GM21526 (cell line): Measurements from ENCODE around the gene RTN3.

ENCODE experiments used
- ATAC-seq: cut with Tn5 transposase; IDR thresholded peaks from one replicate; pipeline ENCODE4 v1.9.1; 2021; ENCODE audit warnings: moderate library complexity; ENCODE audit not compliant: unreplicated experiment, low FRiP score

The RTN3 gene

DNA sequence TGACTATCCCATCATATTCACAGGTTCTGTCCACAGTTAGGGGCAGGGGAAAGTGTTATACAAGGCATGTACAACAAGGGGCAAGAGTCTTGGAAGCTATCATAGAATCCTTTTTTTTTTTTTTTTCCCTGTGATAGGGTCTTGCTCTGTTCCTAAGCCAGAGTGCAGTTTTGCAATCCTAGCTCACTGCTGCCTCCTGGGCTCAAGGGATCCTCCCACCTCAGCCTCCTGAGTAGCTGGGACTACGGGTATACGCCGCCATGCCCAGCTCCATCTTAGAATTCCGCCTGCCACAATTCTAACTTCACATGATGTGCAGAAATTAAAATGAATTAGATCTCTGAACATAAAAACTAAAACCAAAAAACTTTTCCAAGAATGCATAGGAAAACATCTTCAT is 55.6 kb downstream of the RTN3 start:
- no peak for ATAC-seq

DNA sequence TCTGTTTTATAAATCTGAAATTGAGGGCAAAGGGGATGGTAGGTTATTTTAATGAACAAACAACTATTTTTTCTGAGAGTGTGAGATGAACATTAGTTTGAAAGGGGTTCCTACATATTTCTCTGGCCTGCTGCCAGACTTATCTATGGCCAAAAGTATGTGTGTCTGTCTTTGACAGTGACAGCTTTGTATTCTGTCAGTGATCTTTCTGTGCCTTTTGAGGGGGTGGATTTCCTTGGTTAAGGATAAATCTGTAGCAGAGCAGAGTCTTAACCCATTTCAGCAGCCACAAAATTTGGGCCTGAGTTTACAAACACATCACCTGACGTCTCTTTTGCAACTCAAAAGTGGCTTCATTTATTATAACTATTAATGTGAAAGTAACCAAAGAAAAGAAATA is 56.4 kb downstream of the RTN3 start:
- no peak for ATAC-seq

DNA sequence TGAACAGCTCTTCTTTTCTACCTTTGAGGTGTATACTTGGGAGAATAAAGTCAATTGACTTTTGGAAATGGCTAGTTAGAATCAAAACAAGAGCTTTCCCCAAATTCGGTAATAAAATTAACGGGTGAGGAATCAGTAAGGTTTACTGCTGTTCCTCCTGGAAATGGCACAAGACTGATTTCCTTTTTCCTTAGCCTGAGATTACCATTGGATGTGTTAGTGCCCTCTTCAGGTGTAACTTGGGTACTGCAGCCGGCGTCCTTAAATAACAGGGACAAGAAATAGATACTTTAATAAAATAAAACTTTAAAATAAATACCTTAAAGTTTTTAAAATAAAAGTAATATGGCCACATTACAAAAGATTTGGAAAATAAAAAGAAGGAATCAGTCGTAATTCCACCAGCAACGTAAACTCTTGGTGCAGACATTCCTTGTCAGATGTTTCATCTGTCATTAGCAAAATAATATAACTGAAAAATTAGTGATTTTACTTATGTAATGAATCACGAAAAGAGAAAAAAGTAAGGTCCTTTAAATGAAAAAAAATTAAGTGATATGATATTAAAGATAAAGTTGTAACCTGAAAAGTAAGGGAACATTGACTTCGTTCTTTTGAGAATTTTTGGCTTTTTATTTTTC is 57.5 kb downstream of the RTN3 start:
- no peak for ATAC-seq

DNA sequence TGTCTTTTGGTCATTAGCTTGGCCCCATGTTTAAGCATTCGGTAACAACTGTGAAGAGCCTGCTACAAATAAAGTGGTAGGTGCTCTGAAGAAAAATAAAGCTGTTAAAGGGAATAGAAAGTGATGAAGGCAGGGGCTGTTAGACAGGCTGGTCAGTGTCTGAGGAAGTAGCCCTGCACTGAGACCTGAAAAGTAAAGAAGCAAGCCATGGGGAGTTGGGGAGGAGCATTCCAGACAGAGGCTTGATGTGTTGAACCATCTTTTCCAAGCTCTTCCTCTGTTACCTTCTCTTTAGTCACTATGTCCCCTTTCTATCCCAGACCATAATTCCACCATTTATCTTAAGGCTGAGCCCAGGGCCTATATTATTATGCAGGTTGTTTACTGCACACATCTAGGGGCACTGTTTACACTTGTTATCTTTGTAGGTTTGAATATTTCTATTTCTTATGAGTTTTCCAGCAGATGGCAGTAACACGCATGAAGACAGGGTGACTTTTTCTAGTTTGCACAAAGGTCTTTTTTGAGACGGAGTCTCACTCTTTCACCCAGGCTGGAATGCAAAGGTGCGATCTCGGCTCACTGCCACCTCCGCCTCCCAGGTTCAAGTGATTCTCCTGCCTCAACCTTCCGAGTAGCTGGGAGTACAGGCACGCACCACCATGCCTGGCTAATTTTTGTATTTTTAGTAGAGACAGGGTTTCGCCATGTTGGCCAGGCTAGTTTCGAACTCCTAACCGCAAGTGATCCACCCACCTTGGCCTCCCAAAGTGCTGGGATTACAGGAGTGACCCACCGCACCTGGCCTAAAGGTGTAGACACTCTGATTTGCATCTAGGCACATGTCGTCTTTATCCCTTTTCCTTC is 64.2 kb downstream of the RTN3 start:
- no peak for ATAC-seq

- no peak for ATAC-seq
Observed at GRCh38 chr11:63747011-63747410, 65.7 kb downstream of the RTN3 start.

DNA sequence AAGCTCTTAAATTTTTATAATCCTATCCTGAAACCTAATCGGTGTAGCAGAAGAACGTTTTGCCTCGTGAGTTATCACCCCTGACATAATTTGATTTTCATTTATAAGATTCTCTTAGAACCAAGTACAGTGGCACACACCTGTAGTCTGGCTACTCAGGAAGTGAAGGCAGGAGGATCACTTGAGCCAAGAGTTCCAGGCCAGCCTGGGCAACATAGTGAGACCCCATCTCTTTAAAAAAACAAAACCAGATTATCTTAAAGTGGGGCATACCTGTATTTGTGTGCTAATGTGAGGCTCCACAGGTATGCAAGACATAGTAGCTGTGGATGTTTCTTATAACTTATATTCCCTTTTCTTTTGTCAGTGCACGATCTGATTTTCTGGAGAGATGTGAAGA is 68.3 kb downstream of the RTN3 start:
- no peak for ATAC-seq

GRCh38 chr11:63756919-63757761 is 75.8 kb downstream of the RTN3 start:
- no peak for ATAC-seq

- no peak for ATAC-seq
Observed at GRCh38 chr11:63760487-63761079, 79.3 kb downstream of the RTN3 start.

GRCh38 chr11:63761188-63761587 is 79.9 kb downstream of the RTN3 start:
- ATAC-seq, result no peak

- ATAC-seq, result no peak
Observed at GRCh38 chr11:63761931-63762653, 80.8 kb downstream of the RTN3 start.

- ATAC-seq, result no peak
Observed at GRCh38 chr11:63762654-63763495, 81.6 kb downstream of the RTN3 start.

GRCh38 chr11:63763496-63764339 is 82.4 kb downstream of the RTN3 start:
- ATAC-seq, result no peak

- no peak for ATAC-seq
Observed at GRCh38 chr11:63764340-63764678, 83.0 kb downstream of the RTN3 start.

DNA sequence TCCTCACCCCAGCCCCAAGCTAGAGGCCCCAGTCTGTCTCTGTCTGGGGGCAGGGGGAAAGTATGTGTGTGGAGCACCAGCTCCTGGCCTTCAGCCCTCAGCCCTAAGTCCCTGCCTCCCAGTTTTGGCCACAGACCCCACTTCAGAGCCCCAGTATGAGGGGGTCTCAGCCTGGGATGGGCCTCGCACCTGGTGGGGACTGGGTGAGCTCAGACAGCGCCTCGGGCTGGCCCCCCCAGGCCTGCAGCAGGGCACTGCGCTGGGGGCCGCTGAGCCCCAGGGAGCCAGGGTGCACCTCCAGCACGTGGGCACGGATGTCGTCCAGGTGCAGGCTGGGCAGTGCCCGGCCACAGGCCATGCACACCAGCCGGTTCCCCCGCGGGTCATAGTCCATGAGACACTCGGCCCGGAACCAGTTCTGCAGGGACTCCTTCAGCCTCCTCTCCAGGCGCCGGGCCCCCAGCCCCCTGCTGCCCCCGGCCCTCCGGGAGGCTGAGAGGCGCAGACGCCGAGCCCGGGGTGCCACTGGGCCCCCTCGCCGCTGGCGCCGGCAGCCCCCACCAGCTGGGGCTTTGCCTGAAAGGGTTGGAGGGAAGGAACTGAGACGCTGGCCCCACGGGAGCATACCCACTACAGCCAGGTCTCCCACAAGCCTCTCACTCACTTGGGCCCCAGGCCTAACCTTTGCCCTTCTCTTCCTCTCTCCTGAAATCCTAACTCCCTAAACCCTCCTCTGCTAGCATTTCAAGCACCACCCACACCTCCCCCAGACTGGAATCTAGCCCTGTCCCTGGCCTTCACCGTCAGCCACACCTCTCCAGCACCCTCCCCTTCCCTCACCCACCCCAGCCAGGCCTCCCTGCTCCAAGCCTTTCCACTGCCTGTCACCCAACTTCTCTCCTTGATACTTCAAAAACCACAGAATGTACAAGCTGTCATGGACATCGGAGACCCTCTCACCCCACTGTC is 83.7 kb downstream of the RTN3 start:
- no peak for ATAC-seq

- no peak for ATAC-seq
Observed at GRCh38 chr11:63765688-63766241, 84.5 kb downstream of the RTN3 start.

DNA sequence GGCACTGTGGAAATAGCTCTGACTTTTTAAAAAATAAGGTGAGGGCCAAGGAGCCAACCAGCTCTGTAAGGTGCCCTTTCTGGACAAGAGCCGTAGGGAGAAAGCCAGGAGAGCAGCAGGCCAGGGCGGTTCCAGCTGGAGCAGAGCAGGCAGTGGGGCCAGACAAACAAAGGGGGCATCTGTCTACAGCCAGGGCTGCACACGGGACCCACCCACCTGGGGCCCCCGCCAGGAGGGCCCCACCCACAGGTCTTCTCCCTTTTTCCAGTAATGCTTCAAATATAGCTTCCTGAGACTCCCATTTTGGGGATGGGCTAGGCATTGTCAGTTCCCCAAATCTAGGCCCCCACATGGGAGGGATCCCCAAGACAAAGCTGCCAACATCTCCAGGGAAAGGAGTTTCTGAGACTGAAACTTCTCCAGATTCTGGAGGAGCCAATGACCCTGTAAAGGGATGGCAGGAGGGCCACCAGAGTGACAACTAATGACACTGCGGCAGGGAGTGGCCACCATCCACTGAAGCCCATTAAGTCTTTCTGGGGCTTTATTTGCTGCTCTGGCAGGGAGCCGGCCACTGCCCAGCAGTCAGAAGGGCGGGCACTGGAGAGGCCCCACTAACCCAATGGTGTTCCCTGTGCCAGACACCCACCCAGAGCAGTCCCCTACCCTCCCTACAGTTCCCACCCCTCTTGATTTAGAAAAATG is 85.4 kb downstream of the RTN3 start:
- ATAC-seq, result no peak

GRCh38 chr11:63767267-63767564 is 85.9 kb downstream of the RTN3 start:
- ATAC-seq, result no peak
